B cell (primary cell): ENCODE data around the gene TMEM50B. TPM values are rescaled to one million over a fixed set of nuclear protein-coding genes. Genes with fewer than 3 reads are reported as not detected.

Source experiments
- ATAC-seq: fragments of 200-7000 bp; cut with Tn5 transposase; one replicate; pipeline ENCODE4 v1.10.0; 2021; ENCODE audit warnings: low read depth, mild to moderate bottlenecking, moderate number of reproducible peaks, moderate library complexity
- CTCF ChIA-PET: fragments of 350-600 bp; sonication (Branson Sonifier 250); formaldehyde crosslinking; loops from one replicate; lab custom pipeline; 2021; ENCODE audit warnings: antibody characterized with exemption, inconsistent platforms; lab: Charles Lee
- POLR2A ChIA-PET: fragments of 350-600 bp; sonication (Branson Sonifier 250); formaldehyde crosslinking; loops from one replicate; lab custom pipeline; 2021; ENCODE audit warnings: antibody characterized with exemption; lab: Charles Lee
- DNase-seq: peaks from one replicate; pipeline ENCODE4 v3.0.0; 2013
- H2AFZ ChIP-seq: 2 replicates; pipeline ENCODE4 v1.6.1; 2012; ENCODE audit warnings: mild to moderate bottlenecking, low read depth, low read length; ENCODE audit not compliant: insufficient read depth, poor library complexity, severe bottlenecking
- H3K27ac ChIP-seq, 2 donors: 1 replicate in 1 of 2; 2 replicates in 1 of 2; pipeline ENCODE4 v1.5.1; 2012 to 2013; ENCODE audit warnings: low read length in 2 of 2, mild to moderate bottlenecking in 2 of 2, moderate library complexity in 1 of 2
- H3K27me3 ChIP-seq, 4 experiments: fragments of 200-600 bp in 1 of 4; sonication (generic) in 1 of 4; replicated peaks in 1 of 4; 1 replicate in 2 of 4; 2 replicates in 2 of 4; pipeline versions ENCODE4 v1.6.1 to v1.7.0; 2013 to 2016; ENCODE audit warnings: low read length in 3 of 4, mild to moderate bottlenecking in 2 of 4, mixed read lengths in 1 of 4, moderate library complexity in 1 of 4; ENCODE audit not compliant: insufficient read depth in 4 of 4, control insufficient read depth in 3 of 4; ENCODE audit errors: control extremely low read depth in 1 of 4
- H3K36me3 ChIP-seq, 2 experiments: replicated peaks in 1 of 2; 1 replicate in 1 of 2; 2 replicates in 1 of 2; pipeline versions ENCODE4 v1.6.1 to v1.7.1; 2013; ENCODE audit warnings: low read length in 1 of 2; ENCODE audit not compliant: insufficient read depth in 2 of 2, control insufficient read depth in 1 of 2; ENCODE audit errors: control extremely low read depth in 1 of 2, extremely low read depth in 1 of 2
- H3K4me1 ChIP-seq, 2 donors: fragments of 200-600 bp in 1 of 2; sonication (generic) in 1 of 2; 1 replicate in 1 of 2; 2 replicates in 1 of 2; pipeline versions ENCODE4 v1.5.1 to v1.6.1; 2013 to 2017; ENCODE audit warnings: low read length in 2 of 2; ENCODE audit not compliant: control insufficient read depth in 2 of 2, insufficient read depth in 2 of 2
- H3K4me2 ChIP-seq: replicated peaks from 2 replicates; pipeline ENCODE3; 2012; ENCODE audit warnings: mild to moderate bottlenecking, low read depth, low read length; ENCODE audit not compliant: poor library complexity, severe bottlenecking
- H3K4me3 ChIP-seq, 5 experiments: fragments of 200-600 bp in 1 of 5; sonication (generic) in 1 of 5; 1 replicate in 3 of 5; 2 replicates in 2 of 5; pipeline versions ENCODE4 v1.5.1 to v1.7.0; 2011 to 2016; ENCODE audit warnings: low read length in 4 of 5, mild to moderate bottlenecking in 4 of 5, low read depth in 2 of 5, control low read depth in 1 of 5, moderate library complexity in 1 of 5; ENCODE audit not compliant: insufficient read depth in 1 of 5; ENCODE audit errors: control extremely low read depth in 1 of 5, extremely low read depth in 1 of 5
- H3K79me2 ChIP-seq: fragments of 200-600 bp; sonication (generic); one replicate; pipeline ENCODE4 v1.6.0; 2016; ENCODE audit warnings: low read length; ENCODE audit not compliant: control insufficient read depth, insufficient read depth
- H3K9ac ChIP-seq: fragments of 200-600 bp; sonication (generic); 2 replicates; pipeline ENCODE4 v1.6.1; 2017; ENCODE audit warnings: mild to moderate bottlenecking, low read length, moderate library complexity
- H3K9me3 ChIP-seq, 3 donors: one replicate each; pipeline versions ENCODE4 v1.6.1 to v1.7.1; 2013; ENCODE audit warnings: low read length in 2 of 3; ENCODE audit not compliant: control insufficient read depth in 2 of 3, insufficient read depth in 1 of 3; ENCODE audit errors: control extremely low read depth in 1 of 3
- H4K20me1 ChIP-seq: 2 replicates; pipeline ENCODE4 v1.6.0; 2012; ENCODE audit warnings: mild to moderate bottlenecking, low read length; ENCODE audit not compliant: insufficient read depth, control insufficient read depth, poor library complexity, severe bottlenecking
- H3K27ac Mint-ChIP-seq: one replicate; pipeline ENCODE4 v1.8.0; 2021; ENCODE audit warnings: mixed read lengths
- H3K27me3 Mint-ChIP-seq: one replicate; pipeline ENCODE4 v1.8.0; 2021; ENCODE audit warnings: mixed read lengths
- H3K4me1 Mint-ChIP-seq: one replicate; pipeline ENCODE4 v1.8.0; 2021; ENCODE audit warnings: mixed read lengths
- H3K4me3 Mint-ChIP-seq: one replicate; pipeline ENCODE4 v1.8.0; 2021; ENCODE audit warnings: mixed read lengths
- H3K9me3 Mint-ChIP-seq: one replicate; pipeline ENCODE4 v1.8.0; 2022; ENCODE audit warnings: mixed read lengths; ENCODE audit not compliant: insufficient read depth
- CTCF ChIP-seq: fragments of 200-600 bp; IDR thresholded peaks from one replicate; pipeline ENCODE4 v1.8.0; 2022; ENCODE audit warnings: antibody characterized with exemption, mild to moderate bottlenecking
- EZH2 ChIP-seq: IDR thresholded peaks from 2 replicates; pipeline ENCODE4 v1.6.1; 2012; ENCODE audit warnings: borderline replicate concordance, low read depth, mild to moderate bottlenecking, moderate library complexity, low read length; ENCODE audit not compliant: insufficient read depth, poor library complexity, severe bottlenecking
- WGBS: methylation state at CpG from one replicate; pipeline ENCODE4 v1.1.5; 2013; ENCODE audit warnings: missing lambda C conversion rate; ENCODE audit not compliant: insufficient coverage; 5-methylcytosine and 5-hydroxymethylcytosine counted together
- intact Hi-C: fragments of 100-400 bp; cut with micrococcal nuclease; formaldehyde crosslinking; loops from one replicate; pipeline ENCODE4 v1.10.0; 2022
- polyA plus RNA-seq: library from polyadenylated mRNA; depleted of rRNA; stranded (reverse); fragments of >200 nt; gene quantifications from 2 replicates; pipeline ENCODE4 v1.2.3, GENCODE V29; 2012
- total RNA-seq, 2 donors: library from RNA; stranded (reverse); fragments of 120-200 nt in 1 of 2; gene quantifications; 1 replicate in 1 of 2; 2 replicates in 1 of 2; pipeline versions ENCODE4 v1.2.3 to v1.2.4, GENCODE V29; 2013 to 2022

The TMEM50B gene
- total and polyA plus RNA-seq, 2 donors (not counting 1 experiment from before 2014, with no cell fraction given) = 52.6 to 79.5 TPM

GRCh38 chr21:33495743-33496142 lies 16.0 kb upstream of the TMEM50B start:
- DNase-seq (no peak), ATAC-seq (no peak)
- H3K36me3 ChIP-seq = no peaks in the 10 kb centered on the region
- Mint-ChIP-seq H3K9me3 (no peaks in the 10 kb centered on the region), H3K4me1 (peaks cover 9% of the 10 kb centered on the region), H3K4me3 (no peak overlapping the region), H3K27me3 (no peaks in the 10 kb centered on the region), H3K27ac (no peak overlapping the region)
- intact Hi-C loops = no loop called here
- no peak overlapping the region for H2AFZ ChIP-seq
- no peaks in the 10 kb centered on the region for H3K79me2 ChIP-seq
- ChIA-PET POLR2A (no interaction called here), CTCF (no interaction called here)
- no peak for TF ChIP-seq EZH2
- TF ChIP-seq CTCF = no peak
- WGBS = 73% methylated on average over 4 of the region's 4 CpGs
- no peak overlapping the region for H3K27ac ChIP-seq
- H3K4me1 ChIP-seq = peaks cover 0 to 8% of the 10 kb centered on the region in 2 donors
- no peak overlapping the region for H3K4me3 ChIP-seq
- H3K4me2 ChIP-seq = no peak overlapping the region
- no peaks in the 10 kb centered on the region for H3K27me3 ChIP-seq
- no peaks in the 10 kb centered on the region for H3K9me3 ChIP-seq
- no peak overlapping the region for H3K9ac ChIP-seq
- no peaks in the 10 kb centered on the region for H4K20me1 ChIP-seq

GRCh38 chr21:33493756-33494155 lies 14.0 kb upstream of the TMEM50B start:
- no CpG with 5 or more reads among the region's 3 CpGs for WGBS
- Histone ChIP-seq H3K4me1 (peaks cover 0 to 9% of the 10 kb centered on the region in 2 donors), H3K4me2 (no peak overlapping the region), H3K27me3 (no peaks in the 10 kb centered on the region), H3K4me3 (no peak overlapping the region), H3K9me3 (no peaks in the 10 kb centered on the region), H3K79me2 (no peaks in the 10 kb centered on the region), H3K36me3 (no peaks in the 10 kb centered on the region), H3K27ac (no peak overlapping the region), H2AFZ (no peak overlapping the region), H4K20me1 (no peaks in the 10 kb centered on the region), H3K9ac (no peak overlapping the region)
- ChIA-PET CTCF (no interaction called here), POLR2A (no interaction called here)
- no peak for ATAC-seq
- H3K27ac Mint-ChIP-seq = no peak overlapping the region
- no peaks in the 10 kb centered on the region for H3K9me3 Mint-ChIP-seq
- peaks cover 10% of the 10 kb centered on the region for H3K4me1 Mint-ChIP-seq
- TF ChIP-seq CTCF = no peak
- no peak for TF ChIP-seq EZH2
- H3K4me3 Mint-ChIP-seq = no peak overlapping the region
- no peak for DNase-seq
- intact Hi-C loops = loop anchor here (5.0 kb wide), 1 partner anchor 766 kb away; the partner anchor contains the start of gene SYNJ1
- no peaks in the 10 kb centered on the region for H3K27me3 Mint-ChIP-seq
